Activated CD4-positive, alpha-beta T cell treated with anti-CD3 and anti-CD28 coated beads for 36 hours (primary cell): ENCODE data around the gene ASB15. TPM values are rescaled to one million over a fixed set of nuclear protein-coding genes. Genes with fewer than 3 reads are reported as not detected.
"Not testable (repeated sequence)": the region's sequence is repeated elsewhere in the genome, so short reads cannot be mapped to it uniquely, and the experiment has no call there.

Experiments used
- ATAC-seq: fragments of 200-7000 bp; cut with Tn5 transposase; one replicate; pipeline ENCODE4 v1.10.0; 2021; ENCODE audit warnings: mild to moderate bottlenecking, moderate library complexity
- CTCF ChIA-PET: fragments of 350-600 bp; sonication (Branson Sonifier 250); formaldehyde crosslinking; loops from one replicate; lab custom pipeline; 2021; ENCODE audit warnings: antibody characterized with exemption; lab: Charles Lee
- POLR2A ChIA-PET: fragments of 350-600 bp; sonication (Branson Sonifier 250); formaldehyde crosslinking; loops from one replicate; lab custom pipeline; 2021; ENCODE audit warnings: antibody characterized with exemption, inconsistent platforms; lab: Charles Lee
- DNase-seq: peaks from one replicate; pipeline ENCODE4 v3.0.0-alpha.2; 2020
- H3K27ac Mint-ChIP-seq: one replicate; pipeline ENCODE4 v1.8.0; 2021; ENCODE audit warnings: mixed read lengths
- H3K27me3 Mint-ChIP-seq: one replicate; pipeline ENCODE4 v1.8.0; 2021; ENCODE audit warnings: mixed read lengths
- H3K36me3 Mint-ChIP-seq: one replicate; pipeline ENCODE4 v1.8.0; 2021; ENCODE audit warnings: low read depth, mixed read lengths
- H3K4me1 Mint-ChIP-seq: one replicate; pipeline ENCODE4 v1.8.0; 2021; ENCODE audit warnings: mixed read lengths
- H3K4me3 Mint-ChIP-seq: one replicate; pipeline ENCODE4 v1.8.0; 2021; ENCODE audit warnings: mild to moderate bottlenecking, moderate library complexity, mixed read lengths
- H3K9me3 Mint-ChIP-seq: one replicate; pipeline ENCODE4 v1.8.0; 2021; ENCODE audit warnings: low read depth, mixed read lengths
- intact Hi-C, 2 experiments: fragments of 100-400 bp; cut with DNase I in 1 of 2; cut with micrococcal nuclease in 1 of 2; formaldehyde crosslinking; loops; one replicate each; pipeline versions ENCODE4 v1.14.2 to v1.15.1; 2022 to 2024; cut with DNase I, micrococcal nuclease
- total RNA-seq, 2 experiments: library from RNA; stranded (reverse); gene quantifications; one replicate each; pipeline ENCODE4 v1.2.3, GENCODE V29; 2021

Gene ASB15
- not detected for total RNA-seq

GRCh38 chr7:123601530-123601929, at the start of gene ASB15:
TSS of gene ASB15 (plus strand) at chr7:123601821. CDS start at chr7:123614503, 12,682 bp downstream.
- peaks cover 8% of the 10 kb centered on the region for H3K27me3 Mint-ChIP-seq
- no peak for ATAC-seq
- no peaks in the 10 kb centered on the region for H3K36me3 Mint-ChIP-seq
- intact Hi-C loops = no loop called here
- H3K9me3 Mint-ChIP-seq = no peaks in the 10 kb centered on the region
- H3K27ac Mint-ChIP-seq = no peak within 1 kb of the TSS
- ChIA-PET POLR2A (no interaction called here), CTCF (interaction anchor here (0.6 to 0.7 kb wide), 2 partner anchors 19 to 345 kb away, joined by 3 read pairs; no protein-coding TSS in a partner anchor)
- DNase-seq = no peak
- no peaks in the 10 kb centered on the region for H3K4me1 Mint-ChIP-seq
- H3K4me3 Mint-ChIP-seq = no peak within 1 kb of the TSS

DNA sequence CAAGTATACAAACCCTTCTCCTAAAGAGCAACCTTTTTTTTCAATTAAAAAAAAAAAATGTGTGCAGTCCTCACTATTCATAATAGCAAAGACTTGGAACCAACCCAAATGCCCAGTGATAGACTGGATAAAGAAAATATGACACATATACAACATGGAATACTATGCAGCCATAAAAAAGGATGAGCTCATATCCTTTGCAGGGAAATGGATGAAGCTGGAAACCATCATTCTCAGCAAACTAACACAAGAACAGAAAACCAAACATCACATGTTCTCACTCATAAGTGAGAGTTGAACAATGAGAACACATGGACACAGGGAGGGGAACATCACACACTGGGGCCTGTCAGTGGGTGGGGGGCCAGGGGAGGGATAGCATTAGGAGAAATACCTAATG, 49.5 kb upstream of the ASB15 start:
- CTCF ChIA-PET, POLR2A ChIA-PET, DNase-seq: not testable (repeated sequence)

DNA sequence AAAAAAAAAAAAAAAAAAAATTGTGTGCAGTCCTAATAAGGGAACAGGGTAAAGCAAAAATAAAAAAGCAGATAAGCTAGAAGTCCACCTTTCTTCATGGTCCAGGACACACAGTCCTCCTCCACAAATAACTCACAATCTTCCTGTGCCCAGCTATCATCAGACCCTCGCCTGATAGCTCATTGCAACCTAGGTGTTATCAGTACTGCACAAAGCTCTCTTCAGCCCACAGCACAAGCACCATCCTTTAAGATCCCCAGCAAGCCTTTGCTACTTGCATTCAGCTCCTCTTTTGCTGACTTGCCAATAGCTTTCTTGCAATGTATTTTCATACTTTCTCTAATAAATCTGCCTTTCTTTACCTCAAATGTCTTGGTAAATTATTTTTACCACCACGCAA, 49.0 kb upstream of the ASB15 start:
- ATAC-seq (no peak), DNase-seq (no peak)
- no peak overlapping the region for H3K27ac Mint-ChIP-seq
- CTCF ChIA-PET = interaction anchor here (0.8 kb wide), 1 partner anchor 65 kb away, joined by 3 read pairs; no protein-coding TSS in a partner anchor
- no peaks in the 10 kb centered on the region for H3K27me3 Mint-ChIP-seq
- intact Hi-C loops = no loop called here
- POLR2A ChIA-PET = no interaction called here
- H3K9me3 Mint-ChIP-seq = no peaks in the 10 kb centered on the region
- H3K4me3 Mint-ChIP-seq = no peak overlapping the region
- H3K4me1 Mint-ChIP-seq = peaks cover 25% of the 10 kb centered on the region
- H3K36me3 Mint-ChIP-seq = peaks cover 34% of the 10 kb centered on the region

More for the DNA sequence above, 49.5 kb upstream of the ASB15 start:
- peaks cover 37% of the 10 kb centered on the region for H3K36me3 Mint-ChIP-seq
- intact Hi-C loops, H3K4me3 Mint-ChIP-seq, H3K9me3 Mint-ChIP-seq, H3K27me3 Mint-ChIP-seq, ATAC-seq, H3K27ac Mint-ChIP-seq: not testable (repeated sequence)
- H3K4me1 Mint-ChIP-seq = peaks cover 29% of the 10 kb centered on the region

GRCh38 chr7:123553159-123553558, 48.5 kb upstream of the ASB15 start:
- Mint-ChIP-seq H3K9me3 (no peaks in the 10 kb centered on the region), H3K4me3 (no peak overlapping the region), H3K27ac (no peak overlapping the region), H3K4me1 (peaks cover 26% of the 10 kb centered on the region), H3K36me3 (peaks cover 33% of the 10 kb centered on the region), H3K27me3 (no peaks in the 10 kb centered on the region)
- CTCF ChIA-PET = interaction anchor here (0.8 to 1.1 kb wide), 2 partner anchors 33 to 66 kb away, joined by 3 to 5 read pairs; no protein-coding TSS in a partner anchor
- no peak for ATAC-seq
- no peak for DNase-seq
- POLR2A ChIA-PET = no interaction called here
- intact Hi-C loops = no loop called here

DNA sequence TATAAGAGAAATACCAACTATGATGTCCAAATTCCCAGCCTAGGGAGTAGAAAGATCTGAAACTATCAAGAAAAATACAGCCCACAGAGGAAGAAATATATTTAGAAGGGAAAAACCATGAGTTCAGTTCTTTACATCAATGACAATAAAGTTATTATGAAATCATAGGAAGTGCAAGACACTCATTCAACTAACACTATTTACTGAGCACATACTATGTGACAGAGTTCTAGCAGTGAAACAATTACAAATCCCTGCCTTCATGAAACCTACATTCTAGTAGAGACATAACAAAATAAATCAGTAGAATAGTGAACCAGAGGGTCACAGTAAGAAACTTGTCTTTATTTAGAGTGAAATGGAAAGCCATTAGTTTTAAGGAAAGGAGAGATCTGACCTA, 46.1 kb upstream of the ASB15 start:
- H3K9me3 Mint-ChIP-seq = no peaks in the 10 kb centered on the region
- intact Hi-C loops = loop anchor here (5.0 kb wide), 1 partner anchor 1372 kb away; the partner anchor contains the start of gene POT1 (in 2 of the 2)
- H3K36me3 Mint-ChIP-seq = peaks cover 18% of the 10 kb centered on the region

DNA sequence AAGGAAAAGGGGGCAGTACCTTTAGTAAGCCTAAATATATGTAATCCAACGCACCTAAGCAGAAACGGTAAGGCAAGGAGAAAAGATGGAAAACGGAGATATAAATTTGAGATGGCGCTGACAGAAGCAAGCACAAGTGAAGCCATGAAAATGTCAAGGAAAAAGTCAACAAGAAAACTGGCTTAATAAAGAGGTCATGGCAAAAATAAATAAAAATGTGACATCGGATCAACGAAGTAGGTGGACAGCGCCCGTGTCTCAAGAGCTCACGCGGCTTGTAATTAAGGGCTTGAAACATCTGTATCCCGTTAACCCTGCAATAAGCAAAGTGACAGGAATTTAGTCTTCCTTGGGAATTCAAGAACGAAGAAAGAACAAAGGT, 44.6 kb upstream of the ASB15 start:
- Mint-ChIP-seq H3K4me1 (peaks cover 19% of the 10 kb centered on the region), H3K27me3 (peaks cover 3% of the 10 kb centered on the region), H3K27ac (no peak overlapping the region), H3K4me3 (no peak overlapping the region), H3K9me3 (no peaks in the 10 kb centered on the region), H3K36me3 (peaks cover 16% of the 10 kb centered on the region)
- intact Hi-C loops = loop anchor here (1.0 to 5.0 kb wide), 4 partner anchors 23 to 1370 kb away; partner anchors contain the start of genes IQUB (in 2 of the 2), POT1 (in 2 of the 2) and WASL (in 1 of the 2)
- DNase-seq (no peak), ATAC-seq (no peak)
- ChIA-PET POLR2A (interaction anchor here (1.1 kb wide), 1 partner anchor 194 kb away, joined by 3 read pairs; no protein-coding TSS in a partner anchor), CTCF (interaction anchor here (1.6 to 1.7 kb wide), 2 partner anchors 16 to 63 kb away, joined by 4 read pairs; no protein-coding TSS in a partner anchor)

More for the DNA sequence above, 46.1 kb upstream of the ASB15 start:
- H3K27ac Mint-ChIP-seq = no peak overlapping the region
- H3K4me3 Mint-ChIP-seq = no peak overlapping the region
- ChIA-PET CTCF (interaction anchor here (1.4 kb wide), 1 partner anchor 16 kb away, joined by 3 read pairs; no protein-coding TSS in a partner anchor), POLR2A (no interaction called here)
- ATAC-seq (no peak), DNase-seq (no peak)
- peaks cover 19% of the 10 kb centered on the region for H3K4me1 Mint-ChIP-seq
- H3K27me3 Mint-ChIP-seq = no peaks in the 10 kb centered on the region

- ChIA-PET POLR2A (interaction anchor here (1.0 to 1.1 kb wide), 2 partner anchors 63 to 193 kb away, joined by 3 to 4 read pairs; no protein-coding TSS in a partner anchor), CTCF (interaction anchor here (0.6 to 1.7 kb wide), 6 partner anchors 15 to 240 kb away, joined by 3 to 4 read pairs (median 4); no protein-coding TSS in a partner anchor)
- H3K27ac Mint-ChIP-seq = no peak within 1 kb of the TSS
- peaks cover 18% of the 10 kb centered on the region for H3K4me1 Mint-ChIP-seq
- DNase-seq = peak; percentile 97
- H3K36me3 Mint-ChIP-seq = peaks cover 10% of the 10 kb centered on the region
- H3K4me3 Mint-ChIP-seq = no peak within 1 kb of the TSS
- peak; percentile 98 for ATAC-seq
- H3K27me3 Mint-ChIP-seq = peaks cover 3% of the 10 kb centered on the region
- H3K9me3 Mint-ChIP-seq = no peaks in the 10 kb centered on the region
- intact Hi-C loops = loop anchor here (1.0 to 5.0 kb wide), 4 partner anchors 23 to 1370 kb away; partner anchors contain the start of genes IQUB (in 2 of the 2), POT1 (in 2 of the 2) and WASL (in 1 of the 2)
Observed at GRCh38 chr7:123557398-123558288, 44.0 kb upstream of the ASB15 start, which contains the start of gene NDUFA5. TSS of gene NDUFA5 (minus strand) at chr7:123557818. CDS start at chr7:123557795, 23 bp downstream.

GRCh38 chr7:123558289-123558874, 43.2 kb upstream of the ASB15 start:
- Mint-ChIP-seq H3K27ac (no peak overlapping the region), H3K36me3 (peaks cover 4% of the 10 kb centered on the region), H3K4me3 (no peak overlapping the region), H3K9me3 (no peaks in the 10 kb centered on the region), H3K27me3 (peaks cover 3% of the 10 kb centered on the region), H3K4me1 (peaks cover 11% of the 10 kb centered on the region)
- DNase-seq (no peak), ATAC-seq (no peak)
- POLR2A ChIA-PET = interaction anchor here (1.0 kb wide), 1 partner anchor 64 kb away, joined by 4 read pairs; no protein-coding TSS in a partner anchor
- CTCF ChIA-PET = interaction anchor here (0.6 to 1.7 kb wide), 6 partner anchors 15 to 239 kb away, joined by 3 to 4 read pairs (median 4); no protein-coding TSS in a partner anchor
- intact Hi-C loops = loop anchor here (5.0 kb wide), 1 partner anchor 1369 kb away; the partner anchor contains the start of gene POT1 (in 2 of the 2)

DNA sequence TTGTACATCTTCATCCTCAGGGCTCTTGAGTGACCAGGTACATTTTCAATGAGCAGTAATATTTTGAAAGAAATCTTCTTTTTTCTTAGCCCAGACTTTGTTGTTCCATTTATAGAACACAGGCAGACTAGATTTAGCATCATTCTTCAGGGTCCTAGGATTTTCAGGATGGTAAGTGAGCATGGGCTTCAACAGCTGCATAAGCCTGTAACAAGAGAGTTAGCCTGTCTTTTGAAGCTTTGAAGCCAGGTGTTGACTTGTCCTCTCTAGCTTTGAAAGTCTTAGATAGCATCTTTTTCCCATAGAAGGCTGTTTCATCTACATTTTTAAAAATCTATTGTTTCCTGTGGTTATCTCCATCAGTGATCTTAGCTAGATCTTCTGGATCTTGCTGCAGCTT, 39.5 kb upstream of the ASB15 start:
- Mint-ChIP-seq H3K4me3 (no peak overlapping the region), H3K27ac (no peak overlapping the region), H3K4me1 (peaks cover 8% of the 10 kb centered on the region), H3K36me3 (no peaks in the 10 kb centered on the region), H3K27me3 (peaks cover 3% of the 10 kb centered on the region), H3K9me3 (no peaks in the 10 kb centered on the region)
- ChIA-PET CTCF (no interaction called here), POLR2A (interaction anchor here (0.6 kb wide), 1 partner anchor 12 kb away, joined by 5 read pairs; no protein-coding TSS in a partner anchor)
- ATAC-seq (no peak), DNase-seq (no peak)
- intact Hi-C loops = no loop called here

DNA sequence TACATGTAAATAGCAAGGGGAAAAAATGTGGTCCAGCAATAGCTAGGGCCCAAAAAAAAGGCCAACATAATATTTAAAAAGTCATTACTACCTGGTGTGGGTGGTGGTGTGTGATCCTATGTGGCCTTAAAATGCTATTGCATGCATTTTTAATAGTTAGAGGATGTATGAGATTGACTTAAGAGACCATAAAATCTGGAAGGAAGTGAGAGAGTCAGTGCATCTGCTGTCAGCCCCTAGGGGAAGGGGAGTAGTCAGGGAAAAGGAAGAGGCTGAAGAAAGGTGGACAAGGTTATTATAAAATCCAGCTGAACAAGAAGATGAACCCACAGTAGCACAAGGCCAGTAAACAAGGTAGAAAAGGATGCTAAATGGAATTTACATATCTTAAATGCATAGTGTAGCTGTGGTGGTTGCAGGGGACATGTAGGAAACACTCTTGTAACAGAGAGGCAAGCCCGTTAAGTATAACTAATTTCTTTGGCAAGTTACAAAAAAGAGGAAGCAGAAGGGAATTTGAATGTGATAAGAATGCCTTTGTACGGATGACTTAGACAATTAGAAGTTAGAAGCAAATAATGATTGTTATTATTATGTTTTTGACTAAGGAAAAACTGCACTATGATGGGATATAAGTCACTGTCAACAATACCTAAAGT, 32.1 kb upstream of the ASB15 start:
- Mint-ChIP-seq H3K4me3 (no peak overlapping the region), H3K36me3 (no peaks in the 10 kb centered on the region), H3K27me3 (no peaks in the 10 kb centered on the region), H3K4me1 (no peaks in the 10 kb centered on the region), H3K9me3 (no peaks in the 10 kb centered on the region), H3K27ac (no peak overlapping the region)
- no peak for DNase-seq
- CTCF ChIA-PET = interaction anchor here (1.3 to 1.4 kb wide), 2 partner anchors 55 to 75 kb away, joined by 3 read pairs; no protein-coding TSS in a partner anchor
- no peak for ATAC-seq
- POLR2A ChIA-PET = no interaction called here
- intact Hi-C loops = no loop called here
